SK-N-SH treated with all-trans-retinoic acid at 6 μM for 48 hours (cell line): ENCODE measurements around the gene LIMK1.

ENCODE experiments used
- CREB5 ChIP-seq: fragments of 250-450 bp; sonication (Bioruptor Pico); IDR thresholded peaks from 2 replicates; pipeline ENCODE4 v1.5.1; 2020; ENCODE audit warnings: low read depth, mild to moderate bottlenecking, moderate library complexity
- OSR1 ChIP-seq: fragments of 250-450 bp; sonication (Bioruptor Pico); IDR thresholded peaks from 2 replicates; pipeline ENCODE4 v1.8.0; 2022; ENCODE audit warnings: moderate library complexity, mild to moderate bottlenecking, inconsistent platforms
- PPARA ChIP-seq: fragments of 250-450 bp; sonication (Bioruptor Pico); IDR thresholded peaks from 2 replicates; pipeline ENCODE4 v1.5.0; 2020; ENCODE audit warnings: mild to moderate bottlenecking, borderline replicate concordance
- RARB ChIP-seq: fragments of 250-450 bp; sonication (Bioruptor Pico); IDR thresholded peaks from 2 replicates; pipeline ENCODE4 v1.8.0; 2021; ENCODE audit warnings: mild to moderate bottlenecking, moderate library complexity
- TOX ChIP-seq: fragments of 250-450 bp; sonication (Bioruptor Pico); IDR thresholded peaks from 2 replicates; pipeline ENCODE4 v1.8.0; 2021; ENCODE audit warnings: mild to moderate bottlenecking, moderate library complexity, borderline replicate concordance
- ZFP3 ChIP-seq: fragments of 250-450 bp; sonication (Bioruptor Pico); IDR thresholded peaks from 2 replicates; pipeline ENCODE4 v1.5.0; 2020; ENCODE audit warnings: mild to moderate bottlenecking, moderate library complexity
- ZNF565 ChIP-seq: fragments of 450-650 bp; formaldehyde crosslinking; conservative IDR thresholded peaks from 2 replicates; pipeline ENCODE4 v1.5.0; 2020; ENCODE audit warnings: low read depth, mild to moderate bottlenecking, moderate library complexity

DNA sequence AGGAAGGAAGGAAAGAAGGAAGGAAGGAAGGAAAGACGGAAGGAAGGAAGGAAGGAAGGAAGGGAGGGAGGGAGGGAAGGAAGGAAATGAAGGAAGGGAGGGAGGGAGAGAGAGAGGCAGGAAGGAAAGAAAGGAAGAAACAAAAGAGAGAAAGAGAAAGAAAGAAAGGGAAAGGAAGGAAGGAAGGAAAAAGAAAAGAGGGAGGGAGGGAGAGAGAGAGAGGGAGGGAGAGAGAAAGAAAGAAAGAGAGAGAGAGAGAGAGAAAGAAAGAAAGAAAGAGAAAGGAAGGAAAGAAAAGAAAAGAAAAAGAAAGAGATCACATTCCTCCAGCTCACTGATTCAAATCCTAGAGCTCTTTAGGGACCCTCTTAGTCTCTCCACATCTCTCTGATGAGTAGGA, 31.0 kb upstream of the LIMK1 start:
- no peak for TF ChIP-seq TOX (CRISPR knock-in tag)
- TF ChIP-seq ZNF565 (CRISPR knock-in tag) = no peak
- TF ChIP-seq OSR1 (CRISPR knock-in tag) = no peak
- TF ChIP-seq ZFP3 (CRISPR knock-in tag) = no peak
- TF ChIP-seq RARB (CRISPR knock-in tag) = no peak
- TF ChIP-seq CREB5 (CRISPR knock-in tag) = no peak
- TF ChIP-seq PPARA = no peak
